ENCODE results near the gene PIAS4.
A peak's percentile ranks its signal among the peaks of the same experiment; 100 is the strongest.

The PIAS4 gene

GRCh38 chr19:3979289-3979673 is 28.3 kb upstream of the PIAS4 start:
- Histone ChIP-seq H3K4me1 (ENCODE audit: control extremely low read depth in 1 of 4, control insufficient read depth in 4 of 4, insufficient read depth in 4 of 4, low read length in 3 of 4) (peaks cover 0 to 12% (median 9%) of the 10 kb centered on the region in 4 experiments), H3K4me3 (ENCODE audit: control insufficient read depth in 1 of 7, extremely low read depth in 1 of 7, insufficient read depth in 4 of 7, low read depth in 2 of 7, low read length in 6 of 7) (no peak overlapping the region), H3K9me3 (ENCODE audit: control extremely low read depth in 1 of 5, control insufficient read depth in 4 of 5, insufficient read depth in 2 of 5, low read depth in 1 of 5, low read length in 4 of 5) (no peaks in the 10 kb centered on the region), H3K27me3 (replicated peaks in 2 of 5; ENCODE audit: control insufficient read depth in 4 of 5, insufficient read depth in 5 of 5, low read length in 4 of 5) (no peaks in the 10 kb centered on the region), H3K27ac (ENCODE audit: insufficient read depth in 1 of 2, low read depth in 1 of 2, low read length in 2 of 2, poor library complexity in 1 of 2, severe bottlenecking in 2 of 2) (no peak overlapping the region), H3K36me3 (ENCODE audit: control insufficient read depth in 4 of 4, insufficient read depth in 4 of 4, low read length in 3 of 4) (peaks cover 25 to 89% (median 81%) of the 10 kb centered on the region in 4 experiments)
- POLR2A ChIA-PET, result no interaction called here
- WGBS (ENCODE audit: insufficient coverage), result 98% methylated on average over 16 of the region's 18 CpGs
- CTCF ChIA-PET, result no interaction called here
- DNase-seq, result no peak

GRCh38 chr19:3979674-3980352 is 27.7 kb upstream of the PIAS4 start:
- WGBS (ENCODE audit: insufficient coverage), result 97% methylated on average over 21 of the region's 25 CpGs
- no peaks in the 10 kb centered on the region for H3K9me3 ChIP-seq (ENCODE audit: control extremely low read depth in 1 of 5, control insufficient read depth in 4 of 5, insufficient read depth in 2 of 5, low read depth in 1 of 5, low read length in 4 of 5)
- ChIA-PET POLR2A (interaction anchor here (1.0 kb wide), 1 partner anchor 9 kb away, joined by 5 read pairs; the partner anchor contains the start of gene DAPK3), CTCF (no interaction called here)
- no peak overlapping the region for H3K27ac ChIP-seq (ENCODE audit: insufficient read depth in 1 of 2, low read depth in 1 of 2, low read length in 2 of 2, poor library complexity in 1 of 2, severe bottlenecking in 2 of 2)
- H3K36me3 ChIP-seq (ENCODE audit: control insufficient read depth in 4 of 4, insufficient read depth in 4 of 4, low read length in 3 of 4), result peaks cover 25 to 95% (median 82%) of the 10 kb centered on the region in 4 experiments
- H3K27me3 ChIP-seq (replicated peaks in 2 of 5; ENCODE audit: control insufficient read depth in 4 of 5, insufficient read depth in 5 of 5, low read length in 4 of 5), result no peaks in the 10 kb centered on the region
- no peak overlapping the region for H3K4me3 ChIP-seq (ENCODE audit: control insufficient read depth in 1 of 7, extremely low read depth in 1 of 7, insufficient read depth in 4 of 7, low read depth in 2 of 7, low read length in 6 of 7)
- DNase-seq, result no peak
- peaks cover 0 to 14% (median 12%) of the 10 kb centered on the region in 4 experiments for H3K4me1 ChIP-seq (ENCODE audit: control extremely low read depth in 1 of 4, control insufficient read depth in 4 of 4, insufficient read depth in 4 of 4, low read length in 3 of 4)

- ChIA-PET CTCF (no interaction called here), POLR2A (interaction anchor here (1.0 kb wide), 1 partner anchor 9 kb away, joined by 5 read pairs; the partner anchor contains the start of gene DAPK3)
- H3K9me3 ChIP-seq (ENCODE audit: control extremely low read depth in 1 of 5, control insufficient read depth in 4 of 5, insufficient read depth in 2 of 5, low read depth in 1 of 5, low read length in 4 of 5), result no peaks in the 10 kb centered on the region
- no peaks in the 10 kb centered on the region for H3K27me3 ChIP-seq (replicated peaks in 2 of 5; ENCODE audit: control insufficient read depth in 4 of 5, insufficient read depth in 5 of 5, low read length in 4 of 5)
- DNase-seq, result no peak
- H3K27ac ChIP-seq (ENCODE audit: insufficient read depth in 1 of 2, low read depth in 1 of 2, low read length in 2 of 2, poor library complexity in 1 of 2, severe bottlenecking in 2 of 2), result no peak overlapping the region
- H3K4me3 ChIP-seq (ENCODE audit: control insufficient read depth in 1 of 7, extremely low read depth in 1 of 7, insufficient read depth in 4 of 7, low read depth in 2 of 7, low read length in 6 of 7), result no peak overlapping the region
- peaks cover 25 to 89% (median 79%) of the 10 kb centered on the region in 4 experiments for H3K36me3 ChIP-seq (ENCODE audit: control insufficient read depth in 4 of 4, insufficient read depth in 4 of 4, low read length in 3 of 4)
- peaks cover 1 to 16% (median 13%) of the 10 kb centered on the region in 4 experiments for H3K4me1 ChIP-seq (ENCODE audit: control extremely low read depth in 1 of 4, control insufficient read depth in 4 of 4, insufficient read depth in 4 of 4, low read length in 3 of 4)
- WGBS (ENCODE audit: insufficient coverage), result 94% methylated on average over 31 of the region's 31 CpGs
These were observed 26.9 kb upstream of the PIAS4 start for GRCh38 chr19:3980353-3981251.

- ChIA-PET CTCF (no interaction called here), POLR2A (no interaction called here)
- peaks cover 23 to 81% (median 73%) of the 10 kb centered on the region in 4 experiments for H3K36me3 ChIP-seq (ENCODE audit: control insufficient read depth in 4 of 4, insufficient read depth in 4 of 4, low read length in 3 of 4)
- DNase-seq, result no peak
- H3K27me3 ChIP-seq (replicated peaks in 2 of 5; ENCODE audit: control insufficient read depth in 4 of 5, insufficient read depth in 5 of 5, low read length in 4 of 5), result no peaks in the 10 kb centered on the region
- no peak overlapping the region for H3K4me3 ChIP-seq (ENCODE audit: control insufficient read depth in 1 of 7, extremely low read depth in 1 of 7, insufficient read depth in 4 of 7, low read depth in 2 of 7, low read length in 6 of 7)
- H3K27ac ChIP-seq (ENCODE audit: insufficient read depth in 1 of 2, low read depth in 1 of 2, low read length in 2 of 2, poor library complexity in 1 of 2, severe bottlenecking in 2 of 2), result no peak overlapping the region
- no peaks in the 10 kb centered on the region for H3K9me3 ChIP-seq (ENCODE audit: control extremely low read depth in 1 of 5, control insufficient read depth in 4 of 5, insufficient read depth in 2 of 5, low read depth in 1 of 5, low read length in 4 of 5)
- peaks cover 9 to 23% (median 20%) of the 10 kb centered on the region in 4 experiments for H3K4me1 ChIP-seq (ENCODE audit: control extremely low read depth in 1 of 4, control insufficient read depth in 4 of 4, insufficient read depth in 4 of 4, low read length in 3 of 4)
- WGBS (ENCODE audit: insufficient coverage), result 92% methylated on average over 10 of the region's 10 CpGs
These were observed 26.2 kb upstream of the PIAS4 start for GRCh38 chr19:3981373-3981735.

- Histone ChIP-seq H3K9me3 (ENCODE audit: control extremely low read depth in 1 of 5, control insufficient read depth in 4 of 5, insufficient read depth in 2 of 5, low read depth in 1 of 5, low read length in 4 of 5) (no peaks in the 10 kb centered on the region), H3K27me3 (replicated peaks in 2 of 5; ENCODE audit: control insufficient read depth in 4 of 5, insufficient read depth in 5 of 5, low read length in 4 of 5) (no peaks in the 10 kb centered on the region), H3K4me1 (ENCODE audit: control extremely low read depth in 1 of 4, control insufficient read depth in 4 of 4, insufficient read depth in 4 of 4, low read length in 3 of 4) (peaks cover 12 to 29% (median 26%) of the 10 kb centered on the region in 4 experiments), H3K27ac (ENCODE audit: insufficient read depth in 1 of 2, low read depth in 1 of 2, low read length in 2 of 2, poor library complexity in 1 of 2, severe bottlenecking in 2 of 2) (no peak overlapping the region), H3K4me3 (ENCODE audit: control insufficient read depth in 1 of 7, extremely low read depth in 1 of 7, insufficient read depth in 4 of 7, low read depth in 2 of 7, low read length in 6 of 7) (no peak overlapping the region), H3K36me3 (ENCODE audit: control insufficient read depth in 4 of 4, insufficient read depth in 4 of 4, low read length in 3 of 4) (peaks cover 21 to 75% (median 67%) of the 10 kb centered on the region in 4 experiments)
- no peak for DNase-seq
- WGBS (ENCODE audit: insufficient coverage), result 98% methylated on average over 31 of the region's 39 CpGs
- ChIA-PET CTCF (no interaction called here), POLR2A (no interaction called here)
These were observed 25.5 kb upstream of the PIAS4 start for GRCh38 chr19:3981736-3982681.

- ChIA-PET POLR2A (interaction anchor here (1.9 kb wide), 1 partner anchor 8 kb away, joined by 10 read pairs; no protein-coding TSS in a partner anchor), CTCF (interaction anchor here (2.2 kb wide), 1 partner anchor 8 kb away, joined by 5 read pairs; no protein-coding TSS in a partner anchor)
- Histone ChIP-seq H3K4me1 (ENCODE audit: control extremely low read depth in 1 of 4, control insufficient read depth in 4 of 4, insufficient read depth in 4 of 4, low read length in 3 of 4) (peaks cover 15 to 36% (median 33%) of the 10 kb centered on the region in 4 experiments), H3K27ac (ENCODE audit: insufficient read depth in 1 of 2, low read depth in 1 of 2, low read length in 2 of 2, poor library complexity in 1 of 2, severe bottlenecking in 2 of 2) (peak overlapping the region in 1 of 2 experiments; percentile 96), H3K9me3 (ENCODE audit: control extremely low read depth in 1 of 5, control insufficient read depth in 4 of 5, insufficient read depth in 2 of 5, low read depth in 1 of 5, low read length in 4 of 5) (no peaks in the 10 kb centered on the region), H3K36me3 (ENCODE audit: control insufficient read depth in 4 of 4, insufficient read depth in 4 of 4, low read length in 3 of 4) (peaks cover 19 to 66% (median 60%) of the 10 kb centered on the region in 4 experiments), H3K27me3 (replicated peaks in 2 of 5; ENCODE audit: control insufficient read depth in 4 of 5, insufficient read depth in 5 of 5, low read length in 4 of 5) (no peaks in the 10 kb centered on the region), H3K4me3 (ENCODE audit: control insufficient read depth in 1 of 7, extremely low read depth in 1 of 7, insufficient read depth in 4 of 7, low read depth in 2 of 7, low read length in 6 of 7) (peak overlapping the region in 3 of 7 experiments; percentile 85 to 100 (median 95))
- 97% methylated on average over 38 of the region's 40 CpGs for WGBS (ENCODE audit: insufficient coverage)
- no peak for DNase-seq
These were observed 24.6 kb upstream of the PIAS4 start for GRCh38 chr19:3982701-3983541.
